ENCODE results near the gene CDKL5.
"Not testable (repeated sequence)": the region's sequence is repeated elsewhere in the genome, so short reads cannot be mapped to it uniquely, and the experiment has no call there.

Gene CDKL5

DNA sequence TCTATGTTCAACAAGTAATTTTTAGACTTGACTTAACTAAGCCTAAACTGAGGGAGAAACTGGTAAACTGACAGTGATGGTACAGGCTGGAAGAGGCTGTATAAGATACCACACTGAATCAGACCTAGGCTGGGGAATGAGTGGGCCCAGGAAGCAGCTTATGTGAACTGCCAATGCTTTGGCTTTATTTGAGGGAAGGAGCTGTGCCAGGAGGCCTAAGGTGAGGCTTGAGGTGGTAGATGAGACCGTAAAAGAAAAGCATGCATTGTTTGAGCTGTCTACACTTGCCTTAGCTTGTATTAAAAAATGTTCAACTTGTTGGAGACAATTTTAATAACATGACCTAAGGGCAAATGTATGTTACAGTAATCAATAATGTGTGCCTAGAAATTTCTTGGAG, 150.3 kb downstream of the CDKL5 start:
- TF ChIP-seq, protein P1, sequence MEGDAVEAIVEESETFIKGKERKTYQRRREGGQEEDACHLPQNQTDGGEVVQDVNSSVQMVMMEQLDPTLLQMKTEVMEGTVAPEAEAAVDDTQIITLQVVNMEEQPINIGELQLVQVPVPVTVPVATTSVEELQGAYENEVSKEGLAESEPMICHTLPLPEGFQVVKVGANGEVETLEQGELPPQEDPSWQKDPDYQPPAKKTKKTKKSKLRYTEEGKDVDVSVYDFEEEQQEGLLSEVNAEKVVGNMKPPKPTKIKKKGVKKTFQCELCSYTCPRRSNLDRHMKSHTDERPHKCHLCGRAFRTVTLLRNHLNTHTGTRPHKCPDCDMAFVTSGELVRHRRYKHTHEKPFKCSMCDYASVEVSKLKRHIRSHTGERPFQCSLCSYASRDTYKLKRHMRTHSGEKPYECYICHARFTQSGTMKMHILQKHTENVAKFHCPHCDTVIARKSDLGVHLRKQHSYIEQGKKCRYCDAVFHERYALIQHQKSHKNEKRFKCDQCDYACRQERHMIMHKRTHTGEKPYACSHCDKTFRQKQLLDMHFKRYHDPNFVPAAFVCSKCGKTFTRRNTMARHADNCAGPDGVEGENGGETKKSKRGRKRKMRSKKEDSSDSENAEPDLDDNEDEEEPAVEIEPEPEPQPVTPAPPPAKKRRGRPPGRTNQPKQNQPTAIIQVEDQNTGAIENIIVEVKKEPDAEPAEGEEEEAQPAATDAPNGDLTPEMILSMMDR (IDR thresholded peaks at IDR 0.05; ENCODE audit: low read depth, low read length, missing control alignments): no peak
- no peak for DNase-seq (ENCODE audit: extremely low read depth, low read depth)
- H3K4me3 ChIP-seq (replicated peaks; ENCODE audit: low read depth, low read length): no peak overlapping the region

GRCh38 chrX:18577400-18577799, 152.0 kb downstream of the CDKL5 start:
- DNase-seq (ENCODE audit: extremely low read depth, low read depth): no peak
- TF ChIP-seq, protein P1 (IDR thresholded peaks at IDR 0.05; ENCODE audit: low read depth, low read length, missing control alignments): no peak
- H3K4me3 ChIP-seq (replicated peaks; ENCODE audit: low read depth, low read length): no peak overlapping the region

DNA sequence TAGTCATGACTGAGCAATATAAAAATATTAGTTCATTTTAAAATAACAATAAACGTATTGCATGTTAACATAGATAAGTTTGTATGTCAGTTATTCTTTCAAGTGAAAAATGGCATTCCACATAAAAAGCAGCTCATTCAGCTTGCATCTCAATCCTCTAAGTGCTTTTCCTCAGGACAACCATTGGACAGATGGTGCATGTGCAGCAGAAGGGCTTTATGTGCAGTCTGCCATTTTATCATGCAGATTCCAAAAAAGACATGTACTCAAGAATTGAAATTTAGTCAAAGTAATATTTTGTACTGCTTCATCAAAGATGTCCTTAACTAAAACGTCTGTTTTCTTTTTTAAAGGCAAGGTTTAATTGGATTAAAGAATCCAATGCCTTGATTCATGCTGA, 153.1 kb downstream of the CDKL5 start:
- DNase-seq (ENCODE audit: extremely low read depth, low read depth): no peak
- TF ChIP-seq, protein P1 (IDR thresholded peaks at IDR 0.05; ENCODE audit: low read depth, low read length, missing control alignments): no peak
- no peak overlapping the region for H3K4me3 ChIP-seq (replicated peaks; ENCODE audit: low read depth, low read length)

DNA sequence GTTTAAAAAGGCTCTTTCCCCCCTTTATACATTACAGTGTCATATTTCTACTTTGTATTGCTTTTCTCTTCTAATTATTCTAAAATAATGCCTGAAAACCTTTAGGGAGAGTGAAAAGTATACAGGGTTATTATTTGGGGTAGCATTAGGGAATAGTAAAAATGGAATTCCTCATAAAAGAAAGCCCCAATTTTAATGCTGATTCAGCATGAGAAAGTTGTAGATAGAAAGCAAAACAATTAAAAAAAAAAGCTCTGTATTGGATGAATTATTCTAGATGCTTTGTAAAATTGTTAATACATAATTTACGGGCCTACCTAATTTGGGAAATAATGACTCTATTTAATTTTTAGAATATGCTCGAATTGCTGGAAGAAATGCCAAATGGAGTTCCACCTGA, 154.1 kb downstream of the CDKL5 start:
- no peak for DNase-seq (ENCODE audit: extremely low read depth, low read depth)
- TF ChIP-seq, protein P1 (IDR thresholded peaks at IDR 0.05; ENCODE audit: low read depth, low read length, missing control alignments): no peak
- no peak overlapping the region for H3K4me3 ChIP-seq (replicated peaks; ENCODE audit: low read depth, low read length)

DNA sequence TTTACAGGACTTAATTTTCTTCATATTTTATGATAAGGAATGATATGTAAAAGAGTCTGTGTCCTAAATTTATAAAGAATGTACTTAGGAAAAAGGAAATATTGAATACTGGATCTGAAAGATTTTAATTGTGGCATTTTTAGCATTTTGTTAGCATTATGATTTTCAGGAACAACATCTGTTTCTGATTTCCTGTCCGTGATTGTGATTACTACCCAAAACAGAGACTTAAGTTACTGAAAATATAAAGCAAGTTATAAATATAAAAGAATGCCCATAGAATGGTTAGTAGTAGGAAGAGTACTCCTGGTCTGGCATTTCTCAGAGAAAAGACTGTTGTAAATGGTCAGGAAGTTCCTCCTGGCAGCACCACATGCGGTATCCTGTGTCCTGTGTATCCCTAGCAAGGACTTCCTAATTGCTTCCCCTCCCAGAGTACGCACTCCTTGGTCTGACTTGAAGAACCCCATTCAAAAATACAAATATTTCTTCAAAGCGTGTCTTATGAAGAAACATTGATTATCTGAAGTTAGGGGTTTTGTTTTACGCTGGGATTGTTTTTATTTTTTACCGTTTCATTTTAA, 157.6 kb downstream of the CDKL5 start:
- peak; percentile 2 for DNase-seq (ENCODE audit: extremely low read depth, low read depth)
- TF ChIP-seq, protein P1 (IDR thresholded peaks at IDR 0.05; ENCODE audit: low read depth, low read length, missing control alignments): no peak
- H3K4me3 ChIP-seq (replicated peaks; ENCODE audit: low read depth, low read length): no peak overlapping the region

DNA sequence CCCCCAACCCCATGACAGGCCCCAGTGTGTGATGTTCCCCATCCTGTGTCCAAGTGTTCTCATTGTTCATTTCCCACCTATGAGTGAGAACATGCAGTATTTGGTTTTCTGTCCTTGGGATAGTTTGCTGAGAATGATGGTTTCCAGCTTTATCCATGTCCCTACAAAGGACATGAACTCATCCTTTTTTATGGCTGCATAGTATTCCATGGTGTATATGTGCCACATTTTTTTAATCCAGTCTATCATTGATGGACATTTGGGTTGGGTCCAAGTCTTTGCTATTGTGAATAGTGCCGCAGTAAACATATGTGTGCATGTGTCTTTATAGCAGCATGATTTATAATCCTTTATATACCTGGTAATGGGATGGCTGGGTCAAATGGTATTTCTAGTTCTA, 163.9 kb downstream of the CDKL5 start:
- not testable (repeated sequence) for DNase-seq (ENCODE audit: extremely low read depth, low read depth); H3K4me3 ChIP-seq (replicated peaks; ENCODE audit: low read depth, low read length)

DNA sequence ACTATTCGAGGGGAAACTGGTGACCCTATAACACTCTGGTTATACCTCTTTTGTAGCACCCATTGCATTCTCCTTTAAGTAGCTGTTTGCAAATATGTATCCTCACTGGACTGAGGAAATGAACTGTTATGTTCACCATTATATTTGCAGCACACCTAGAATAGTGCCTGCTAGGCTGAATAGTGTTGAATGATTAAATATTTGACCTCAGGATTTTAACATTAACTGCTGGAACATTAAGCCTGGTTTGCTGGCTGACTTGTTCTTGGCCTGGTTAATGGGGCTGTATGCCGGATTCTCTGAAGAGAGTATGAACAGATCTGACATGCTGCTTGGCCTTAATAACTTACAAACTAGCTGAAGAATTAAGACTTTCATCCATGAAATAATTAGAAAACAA, 166.4 kb downstream of the CDKL5 start:
- no peak overlapping the region for H3K4me3 ChIP-seq (replicated peaks; ENCODE audit: low read depth, low read length)
- DNase-seq (ENCODE audit: extremely low read depth, low read depth): no peak
- TF ChIP-seq, protein P1 (IDR thresholded peaks at IDR 0.05; ENCODE audit: low read depth, low read length, missing control alignments): no peak

Measured in HFF-Myc (cell line).